ENCODE measurements around the gene PSMD13. TPM values are rescaled to one million over a fixed set of nuclear protein-coding genes. Genes with fewer than 3 reads are reported as not detected.
"Not testable (repeated sequence)": the region's sequence is repeated elsewhere in the genome, so short reads cannot be mapped to it uniquely, and the experiment has no call there.

The PSMD13 gene
- polyA plus RNA-seq, 6 donors from 2014 or later: 193 to 258 (median 215) TPM

DNA sequence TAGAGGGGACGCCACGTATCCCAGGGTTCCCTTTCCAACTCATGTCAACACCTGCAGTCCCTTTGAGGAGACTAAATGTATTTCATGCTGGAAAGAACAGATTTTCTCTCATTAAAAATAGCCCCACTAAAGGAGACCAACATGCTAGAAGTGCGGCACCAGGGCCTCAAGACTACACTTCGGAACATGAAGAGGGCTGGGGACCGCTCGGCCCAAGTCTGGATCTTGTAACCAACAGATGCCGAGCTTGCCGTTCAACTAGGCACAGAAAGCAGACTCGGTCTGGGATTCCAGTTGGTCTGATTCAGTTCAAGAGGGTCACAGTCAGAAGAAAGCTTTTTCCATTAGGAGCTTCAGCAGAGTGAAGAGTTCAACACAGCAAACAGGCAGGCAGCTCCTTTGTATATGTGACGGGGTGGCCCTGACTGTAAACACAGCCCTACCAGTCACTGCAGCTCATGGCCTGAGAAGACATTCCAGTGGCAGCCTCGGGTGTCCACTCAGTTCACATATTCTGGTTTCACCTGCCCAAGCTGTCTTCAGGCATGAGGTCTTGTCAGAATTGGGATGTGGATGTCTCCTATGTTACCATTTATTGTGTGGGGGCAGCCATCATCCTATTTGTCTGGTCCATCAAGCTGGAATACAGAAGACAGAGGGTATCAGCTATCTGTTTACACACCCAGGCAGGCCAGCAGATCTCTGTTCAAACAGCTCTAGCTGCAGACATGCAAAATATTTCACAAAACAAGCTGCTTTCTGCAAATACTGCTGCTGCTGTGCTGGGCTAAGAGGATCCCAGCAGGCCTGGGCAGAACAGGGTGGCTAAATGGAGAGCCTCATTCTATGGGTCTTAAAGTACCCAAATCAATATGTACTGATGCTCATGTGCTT is 20.4 kb upstream of the PSMD13 start:
- ATAC-seq (ENCODE audit: low read depth in 2 of 2): no peak
- no peak for DNase-seq
- H3K4me3 Mint-ChIP-seq: peak overlapping the region in 1 of 8 donors; percentile 35
- H3K27ac Mint-ChIP-seq: peak overlapping the region in 2 of 6 donors; percentile 24 to 79
- H3K9me3 Mint-ChIP-seq: no peaks in the 10 kb centered on the region
- H3K36me3 Mint-ChIP-seq: peaks cover 4 to 8% of the 10 kb centered on the region in 2 donors
- H3K27me3 Mint-ChIP-seq: no peaks in the 10 kb centered on the region
- peaks cover 3 to 7% (median 6%) of the 10 kb centered on the region in 3 donors for H3K4me1 Mint-ChIP-seq

DNA sequence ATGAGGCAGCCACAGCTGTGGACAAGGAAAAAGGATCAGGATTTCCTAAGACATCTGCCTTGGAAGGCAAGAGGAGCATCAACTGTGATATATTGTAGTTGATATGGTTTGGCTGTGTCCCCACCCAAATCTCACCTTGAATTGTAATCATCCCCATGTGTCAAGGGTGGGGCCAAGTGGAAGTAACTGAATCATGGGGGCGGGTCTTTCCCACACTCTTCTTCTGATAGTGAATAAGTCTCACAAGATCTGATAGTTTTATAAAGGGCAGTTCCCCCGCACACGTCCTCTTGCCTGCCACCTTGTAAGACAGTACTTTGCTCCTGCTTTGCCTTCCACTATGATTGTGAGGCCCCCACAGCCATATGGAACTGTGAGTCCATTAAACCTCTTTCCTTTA is 19.1 kb upstream of the PSMD13 start:
- no peak for DNase-seq
- H3K36me3 Mint-ChIP-seq: peaks cover 7 to 13% of the 10 kb centered on the region in 2 donors
- no peak overlapping the region for H3K4me3 Mint-ChIP-seq
- ATAC-seq (ENCODE audit: low read depth in 2 of 2): no peak
- H3K27me3 Mint-ChIP-seq: no peaks in the 10 kb centered on the region
- H3K4me1 Mint-ChIP-seq: peaks cover 0 to 6% (median 4%) of the 10 kb centered on the region in 3 donors
- H3K9me3 Mint-ChIP-seq: no peaks in the 10 kb centered on the region
- H3K27ac Mint-ChIP-seq: peak overlapping the region in 1 of 6 donors; percentile 25

DNA sequence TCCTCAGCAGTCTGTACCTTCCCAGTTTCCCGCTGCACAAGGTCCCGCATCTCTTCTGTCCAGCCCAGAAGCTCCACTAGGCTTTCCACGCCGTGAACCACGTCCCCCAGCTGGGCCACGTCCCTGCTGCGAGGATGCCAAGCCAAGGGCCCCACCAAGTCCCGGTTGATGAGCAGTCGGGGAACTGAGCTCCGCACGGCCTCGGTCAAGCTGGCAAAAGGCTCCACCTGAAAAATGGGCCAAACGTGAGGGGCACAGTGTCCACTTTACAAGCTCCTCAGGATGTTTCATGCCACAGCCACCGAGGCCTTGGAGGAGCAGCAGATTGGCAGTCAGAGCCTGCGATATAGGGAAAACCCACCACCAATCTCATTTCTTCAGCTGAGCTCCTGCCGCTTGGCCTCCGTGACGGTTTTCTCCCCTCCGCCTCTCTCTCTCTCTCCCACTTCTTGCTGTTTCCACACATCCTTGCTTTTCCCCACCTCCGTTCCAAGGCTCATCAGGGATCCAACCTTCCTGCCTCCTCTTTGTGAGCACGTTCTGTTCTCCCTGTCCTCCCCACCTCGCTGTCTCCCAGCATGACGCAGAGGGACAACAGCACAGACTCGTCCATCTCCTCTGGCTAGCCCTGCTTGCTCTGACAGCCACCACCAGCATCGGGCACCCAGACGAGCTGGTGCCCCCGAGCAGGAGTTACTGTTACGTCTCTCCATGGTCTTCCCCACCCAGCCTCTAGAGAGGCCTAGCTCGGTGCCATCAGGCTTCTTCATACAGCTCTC is 17.8 kb upstream of the PSMD13 start:
- DNase-seq (no peak), ATAC-seq (ENCODE audit: low read depth in 2 of 2) (no peak)
- Mint-ChIP-seq H3K9me3 (no peaks in the 10 kb centered on the region), H3K27ac (no peak overlapping the region), H3K36me3 (peaks cover 11 to 14% of the 10 kb centered on the region in 2 donors), H3K4me3 (no peak overlapping the region), H3K27me3 (no peaks in the 10 kb centered on the region), H3K4me1 (peaks cover 0 to 3% (median 0%) of the 10 kb centered on the region in 3 donors)

DNA sequence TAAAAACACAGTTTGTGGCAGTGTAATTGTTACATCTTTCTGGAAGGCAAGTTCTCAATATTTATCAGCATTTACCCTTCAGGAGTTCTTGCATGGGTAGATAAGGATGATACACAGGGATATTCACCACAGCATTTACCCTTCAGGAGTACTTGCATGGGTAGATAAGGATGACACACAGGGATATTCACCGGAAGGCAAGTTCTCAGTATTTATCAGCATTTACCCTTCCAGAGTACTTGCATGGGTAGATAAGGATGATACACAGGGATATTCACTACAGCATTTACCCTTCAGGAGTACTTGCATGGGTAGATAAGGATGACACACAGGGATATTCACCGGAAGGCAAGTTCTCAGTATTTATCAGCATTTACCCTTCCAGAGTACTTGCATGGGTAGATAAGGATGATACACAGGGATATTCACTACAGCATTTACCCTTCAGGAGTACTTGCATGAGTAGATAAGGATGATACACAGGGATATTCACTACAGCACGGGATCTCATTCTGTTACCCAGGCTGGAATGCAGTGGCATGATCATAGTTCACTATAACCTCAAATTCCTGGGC is 16.0 kb upstream of the PSMD13 start:
- not testable (repeated sequence) for H3K4me1 Mint-ChIP-seq; H3K27me3 Mint-ChIP-seq; H3K4me3 Mint-ChIP-seq; H3K9me3 Mint-ChIP-seq; ATAC-seq (ENCODE audit: low read depth in 2 of 2); DNase-seq
- Mint-ChIP-seq H3K36me3 (peaks cover 11 to 14% of the 10 kb centered on the region in 2 donors), H3K27ac (peak overlapping the region in 1 of 6 donors; percentile 39)

DNA sequence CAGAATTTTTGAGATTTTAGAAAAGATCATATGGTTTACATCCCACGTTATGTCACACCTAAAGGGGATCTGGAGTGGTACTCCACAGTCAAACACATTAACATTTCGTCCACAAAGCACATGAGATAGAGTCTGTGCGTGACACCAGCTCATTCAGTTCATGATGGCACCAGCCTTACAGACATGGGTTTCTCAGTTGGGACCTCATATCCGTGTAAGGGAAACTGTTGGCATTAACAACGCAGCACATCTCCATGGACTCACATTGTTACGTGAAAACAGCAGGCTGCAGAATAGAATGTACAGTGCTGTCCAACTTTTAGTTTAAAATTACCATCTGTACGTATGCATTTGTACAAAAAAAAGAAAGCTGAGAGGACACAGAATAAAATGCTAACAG is 15.2 kb upstream of the PSMD13 start:
- no peak for DNase-seq
- Mint-ChIP-seq H3K27ac (no peak overlapping the region), H3K4me3 (no peak overlapping the region), H3K9me3 (no peaks in the 10 kb centered on the region), H3K4me1 (peaks cover 3 to 11% (median 5%) of the 10 kb centered on the region in 3 donors), H3K36me3 (peaks cover 11 to 14% of the 10 kb centered on the region in 2 donors), H3K27me3 (no peaks in the 10 kb centered on the region)
- no peak for ATAC-seq (ENCODE audit: low read depth in 2 of 2)

DNA sequence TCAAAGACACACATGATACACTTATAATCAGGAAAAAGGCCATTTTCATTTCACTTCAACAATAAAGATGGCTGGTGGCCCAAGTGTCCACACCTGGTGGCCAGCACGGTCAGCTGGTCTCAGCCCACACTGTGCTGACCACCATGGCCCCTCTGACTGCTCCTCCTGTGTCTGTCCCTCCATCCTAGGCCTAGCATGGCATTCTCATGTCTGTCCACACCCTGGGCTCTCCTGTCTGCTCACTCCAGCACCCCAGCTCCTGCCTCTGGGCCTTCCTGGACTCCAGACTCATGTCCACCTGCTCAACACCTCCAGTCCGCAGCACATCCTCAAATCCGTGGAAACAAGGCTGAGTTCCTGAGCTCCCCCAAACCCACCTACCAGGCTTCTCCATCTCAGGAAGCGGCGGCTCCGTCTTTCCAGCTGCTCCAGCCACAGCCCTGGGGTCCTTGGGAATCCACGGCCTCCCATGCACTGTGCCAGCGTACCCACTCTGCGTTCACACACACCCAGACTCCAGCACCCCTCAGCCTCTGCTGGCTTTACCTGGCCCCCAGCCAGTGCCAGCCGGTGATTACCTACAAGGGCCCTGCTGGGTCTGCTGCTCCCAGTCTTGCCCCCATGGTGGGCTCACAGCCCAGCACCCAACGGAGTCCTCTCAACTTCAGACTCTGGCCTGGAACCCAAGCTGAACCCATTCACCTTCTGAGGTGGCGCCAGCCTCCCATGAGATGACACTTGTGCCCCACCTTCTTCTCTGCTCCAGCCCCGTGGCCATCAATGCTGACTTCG is 14.6 kb upstream of the PSMD13 start:
- H3K36me3 Mint-ChIP-seq: peaks cover 11 to 14% of the 10 kb centered on the region in 2 donors
- ATAC-seq (ENCODE audit: low read depth in 2 of 2): no peak
- peaks cover 3 to 11% (median 5%) of the 10 kb centered on the region in 3 donors for H3K4me1 Mint-ChIP-seq
- peak overlapping the region in 2 of 6 donors; percentile 43 to 61 for H3K27ac Mint-ChIP-seq
- H3K4me3 Mint-ChIP-seq: no peak overlapping the region
- DNase-seq: no peak
- no peaks in the 10 kb centered on the region for H3K27me3 Mint-ChIP-seq
- no peaks in the 10 kb centered on the region for H3K9me3 Mint-ChIP-seq

DNA sequence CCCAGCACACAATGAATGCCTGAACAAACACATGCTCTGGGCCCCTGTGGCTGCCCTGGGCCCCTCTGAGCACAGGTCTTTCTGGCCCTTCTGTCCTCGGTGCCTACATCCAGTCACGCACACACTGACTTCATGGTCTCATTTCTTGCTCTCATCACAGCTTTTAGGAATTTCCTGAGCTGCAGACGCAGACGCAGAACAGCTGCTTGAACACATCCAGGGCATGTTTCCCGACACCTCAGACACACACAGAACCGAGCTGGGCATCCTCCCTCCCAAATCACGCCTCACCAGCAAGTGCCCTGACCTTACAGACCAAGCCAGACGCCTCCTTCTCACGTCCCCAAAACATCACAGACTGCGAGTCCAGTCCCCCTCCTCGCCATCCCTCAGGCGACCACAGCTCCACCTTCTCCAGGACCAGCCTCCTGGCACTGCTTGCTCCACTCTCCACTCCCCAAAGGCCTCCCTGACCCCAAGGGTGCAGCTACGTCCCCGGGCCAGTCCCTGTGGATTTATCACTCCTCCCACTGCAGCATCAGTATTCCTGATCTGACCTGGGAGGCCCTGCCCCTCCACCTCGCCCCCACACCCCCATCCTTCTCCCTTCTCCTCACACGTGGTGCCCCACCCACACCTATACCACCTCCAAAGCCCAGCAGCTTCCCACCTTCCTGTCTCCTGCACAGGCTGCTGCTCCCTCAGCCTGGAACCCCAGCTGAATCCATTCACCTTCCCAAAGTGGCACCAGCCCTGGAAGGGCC is 13.6 kb upstream of the PSMD13 start:
- ATAC-seq (ENCODE audit: low read depth in 2 of 2) (no peak), DNase-seq (no peak)
- Mint-ChIP-seq H3K27ac (peak overlapping the region in 1 of 6 donors; percentile 61), H3K9me3 (no peaks in the 10 kb centered on the region), H3K4me3 (no peak overlapping the region), H3K27me3 (no peaks in the 10 kb centered on the region), H3K36me3 (peaks cover 11 to 14% of the 10 kb centered on the region in 2 donors), H3K4me1 (peaks cover 5 to 11% (median 7%) of the 10 kb centered on the region in 3 donors)

DNA sequence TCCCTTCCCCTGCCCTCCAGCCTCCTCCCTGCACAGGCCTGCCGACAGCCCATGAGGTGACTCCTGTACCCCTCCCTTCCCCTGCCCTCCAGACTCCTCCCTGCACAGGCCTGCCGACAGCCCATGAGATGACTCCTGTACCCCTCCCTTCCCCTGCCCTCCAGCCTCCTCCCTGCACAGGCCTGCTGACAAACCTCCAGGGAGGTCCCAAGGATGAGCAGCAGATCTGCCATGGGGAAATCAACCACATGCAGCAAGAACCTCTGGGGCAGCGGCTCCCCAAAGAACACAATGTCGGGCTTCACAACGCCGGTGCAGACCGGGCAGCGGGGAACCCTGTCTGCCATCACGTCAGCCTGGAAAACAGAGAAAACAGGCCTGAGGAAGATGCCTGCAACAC is 12.9 kb upstream of the PSMD13 start:
- H3K4me1 Mint-ChIP-seq: peaks cover 5 to 11% (median 9%) of the 10 kb centered on the region in 3 donors
- H3K27me3 Mint-ChIP-seq: no peaks in the 10 kb centered on the region
- peaks cover 11 to 14% of the 10 kb centered on the region in 2 donors for H3K36me3 Mint-ChIP-seq
- no peak overlapping the region for H3K4me3 Mint-ChIP-seq
- DNase-seq (no peak), ATAC-seq (ENCODE audit: low read depth in 2 of 2) (no peak)
- no peaks in the 10 kb centered on the region for H3K9me3 Mint-ChIP-seq
- H3K27ac Mint-ChIP-seq: no peak overlapping the region

DNA sequence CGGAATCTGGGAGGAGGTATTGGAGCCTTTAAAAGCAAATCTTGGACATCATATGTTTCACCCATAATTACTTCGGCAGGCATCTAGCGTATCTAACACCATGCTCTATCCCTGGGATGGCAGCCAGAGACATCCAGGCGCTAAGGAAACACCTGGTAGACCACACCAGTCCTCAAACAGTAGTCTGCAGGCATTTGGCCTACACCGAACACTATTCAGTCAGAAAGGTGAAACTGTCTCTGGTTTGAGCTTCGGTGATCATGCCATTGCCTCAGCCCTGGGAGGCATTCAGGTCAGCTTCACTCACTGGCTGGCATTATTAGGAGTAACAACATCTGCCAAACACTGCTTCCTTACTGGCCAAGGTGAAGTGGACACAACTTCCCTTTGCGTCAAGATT is 12.4 kb upstream of the PSMD13 start:
- H3K4me3 Mint-ChIP-seq: no peak overlapping the region
- no peaks in the 10 kb centered on the region for H3K27me3 Mint-ChIP-seq
- DNase-seq (no peak), ATAC-seq (ENCODE audit: low read depth in 2 of 2) (no peak)
- H3K9me3 Mint-ChIP-seq: no peaks in the 10 kb centered on the region
- peak overlapping the region in 1 of 6 donors; percentile 33 for H3K27ac Mint-ChIP-seq
- H3K36me3 Mint-ChIP-seq: peaks cover 7 to 14% of the 10 kb centered on the region in 2 donors
- peaks cover 5 to 11% (median 9%) of the 10 kb centered on the region in 3 donors for H3K4me1 Mint-ChIP-seq

DNA sequence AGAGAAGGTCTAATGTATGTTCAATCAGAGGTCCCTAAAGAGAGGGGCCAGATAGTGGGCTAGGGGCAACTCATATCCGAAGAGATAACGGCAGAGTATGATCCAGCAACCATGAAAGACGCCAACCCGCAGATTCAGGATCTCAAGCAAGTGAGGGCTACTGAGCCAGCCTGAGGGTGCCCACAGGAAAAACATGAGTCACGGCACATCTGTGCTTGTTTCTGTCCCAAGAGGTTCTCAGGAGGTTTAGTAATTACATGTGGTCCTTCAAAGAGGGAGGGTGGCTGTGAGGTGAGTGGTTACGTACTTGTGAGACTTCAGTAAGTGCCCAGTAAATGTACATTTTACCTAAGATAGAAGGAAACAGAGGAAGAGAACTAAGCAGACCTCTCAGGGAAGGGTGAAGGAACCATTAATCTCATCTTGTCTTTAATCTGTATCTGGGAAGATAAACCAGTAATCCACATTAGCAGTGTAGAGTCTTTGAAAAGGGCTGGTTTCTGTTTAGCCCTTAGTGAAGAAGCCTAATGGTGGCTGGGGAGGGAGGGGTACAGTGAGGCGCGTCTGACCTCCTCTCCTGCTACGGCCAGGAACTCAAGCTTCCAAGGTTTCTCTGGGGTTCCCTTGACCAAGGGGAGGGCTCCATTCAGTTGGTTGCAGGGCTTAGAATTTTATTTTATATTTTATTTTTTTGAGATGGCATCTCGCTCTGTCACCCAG is 10.9 kb upstream of the PSMD13 start:
- peaks cover 5 to 11% (median 9%) of the 10 kb centered on the region in 3 donors for H3K4me1 Mint-ChIP-seq
- no peaks in the 10 kb centered on the region for H3K27me3 Mint-ChIP-seq
- peak in 1 of 2 donors; percentile 28 for ATAC-seq (ENCODE audit: low read depth in 2 of 2)
- no peaks in the 10 kb centered on the region for H3K9me3 Mint-ChIP-seq
- peaks cover 7 to 14% of the 10 kb centered on the region in 2 donors for H3K36me3 Mint-ChIP-seq
- H3K4me3 Mint-ChIP-seq: no peak overlapping the region
- DNase-seq: no peak
- H3K27ac Mint-ChIP-seq: peak overlapping the region in 2 of 6 donors; percentile 54 to 73

DNA sequence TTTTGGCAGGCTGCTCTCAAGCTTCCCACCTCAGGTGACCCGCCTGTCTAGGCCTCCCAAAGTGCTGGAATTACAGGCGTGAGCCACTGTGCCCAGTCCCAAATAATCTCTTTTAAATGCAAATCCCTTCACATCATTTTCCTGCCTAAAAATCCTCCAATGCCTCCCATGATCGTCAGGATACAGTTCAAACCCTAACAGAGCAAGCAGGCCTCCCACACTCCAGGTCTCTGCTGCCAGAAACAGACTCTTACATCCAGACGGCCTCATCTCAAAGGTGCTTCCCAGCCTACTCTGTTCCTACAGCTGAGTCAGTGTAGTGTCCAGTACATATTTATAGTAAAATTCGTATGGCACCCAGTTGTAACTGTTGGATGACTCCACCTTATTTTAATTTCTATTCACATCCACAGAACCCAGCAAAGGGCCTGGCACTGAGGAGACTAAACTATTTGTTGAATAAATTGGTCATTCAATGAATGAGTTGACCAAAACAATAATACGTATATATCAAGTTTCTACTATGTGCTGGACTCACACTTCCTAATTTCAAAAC is 8.9 kb upstream of the PSMD13 start:
- Mint-ChIP-seq H3K9me3 (no peaks in the 10 kb centered on the region), H3K4me3 (peak overlapping the region in 1 of 8 donors; percentile 72), H3K4me1 (peaks cover 5 to 13% (median 9%) of the 10 kb centered on the region in 3 donors), H3K27ac (peak overlapping the region in 2 of 6 donors; percentile 44 to 49), H3K27me3 (no peaks in the 10 kb centered on the region), H3K36me3 (peaks cover 2 to 7% of the 10 kb centered on the region in 2 donors)
- DNase-seq (no peak), ATAC-seq (ENCODE audit: low read depth in 2 of 2) (no peak)

Data from naive B cell (primary cell).